GM10266 (cell line): Measurements from ENCODE around the gene RASGRF1.

Experiments used
- DNase-seq: peaks from one replicate; pipeline ENCODE4 v3.0.0; 2012; ENCODE audit errors: extremely low spot score
- TF ChIP-seq, protein P1 (sequence below): IDR thresholded peaks from 2 replicates; pipeline ENCODE4 v1.5.1; 2012; ENCODE audit warnings: mild to moderate bottlenecking, low read depth; ENCODE audit not compliant: control insufficient read depth, insufficient read depth; ENCODE audit errors: missing control alignments

Gene RASGRF1

DNA sequence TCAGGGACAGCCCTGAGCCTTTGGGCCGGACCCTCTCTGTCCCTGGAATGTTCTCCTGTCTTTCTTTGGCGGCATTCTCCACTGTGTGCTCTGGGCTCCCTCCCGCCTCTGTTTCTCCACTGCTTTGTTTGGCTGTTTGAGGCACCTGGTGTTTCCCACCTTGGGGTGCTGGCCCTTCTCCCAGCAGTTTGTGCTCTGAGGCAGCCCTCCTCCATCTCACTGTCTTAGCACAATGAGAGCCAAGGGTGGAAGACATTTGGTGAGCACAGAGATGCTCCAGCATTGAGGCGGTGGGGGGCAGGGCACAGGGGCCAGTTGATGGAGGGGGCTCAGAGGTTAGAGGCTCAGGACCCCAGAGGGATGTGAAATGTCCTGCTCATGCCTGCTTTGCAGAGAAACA, 54.3 kb downstream of the RASGRF1 start:
- DNase-seq: no peak
- TF ChIP-seq, protein P1, sequence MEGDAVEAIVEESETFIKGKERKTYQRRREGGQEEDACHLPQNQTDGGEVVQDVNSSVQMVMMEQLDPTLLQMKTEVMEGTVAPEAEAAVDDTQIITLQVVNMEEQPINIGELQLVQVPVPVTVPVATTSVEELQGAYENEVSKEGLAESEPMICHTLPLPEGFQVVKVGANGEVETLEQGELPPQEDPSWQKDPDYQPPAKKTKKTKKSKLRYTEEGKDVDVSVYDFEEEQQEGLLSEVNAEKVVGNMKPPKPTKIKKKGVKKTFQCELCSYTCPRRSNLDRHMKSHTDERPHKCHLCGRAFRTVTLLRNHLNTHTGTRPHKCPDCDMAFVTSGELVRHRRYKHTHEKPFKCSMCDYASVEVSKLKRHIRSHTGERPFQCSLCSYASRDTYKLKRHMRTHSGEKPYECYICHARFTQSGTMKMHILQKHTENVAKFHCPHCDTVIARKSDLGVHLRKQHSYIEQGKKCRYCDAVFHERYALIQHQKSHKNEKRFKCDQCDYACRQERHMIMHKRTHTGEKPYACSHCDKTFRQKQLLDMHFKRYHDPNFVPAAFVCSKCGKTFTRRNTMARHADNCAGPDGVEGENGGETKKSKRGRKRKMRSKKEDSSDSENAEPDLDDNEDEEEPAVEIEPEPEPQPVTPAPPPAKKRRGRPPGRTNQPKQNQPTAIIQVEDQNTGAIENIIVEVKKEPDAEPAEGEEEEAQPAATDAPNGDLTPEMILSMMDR: no peak

DNA sequence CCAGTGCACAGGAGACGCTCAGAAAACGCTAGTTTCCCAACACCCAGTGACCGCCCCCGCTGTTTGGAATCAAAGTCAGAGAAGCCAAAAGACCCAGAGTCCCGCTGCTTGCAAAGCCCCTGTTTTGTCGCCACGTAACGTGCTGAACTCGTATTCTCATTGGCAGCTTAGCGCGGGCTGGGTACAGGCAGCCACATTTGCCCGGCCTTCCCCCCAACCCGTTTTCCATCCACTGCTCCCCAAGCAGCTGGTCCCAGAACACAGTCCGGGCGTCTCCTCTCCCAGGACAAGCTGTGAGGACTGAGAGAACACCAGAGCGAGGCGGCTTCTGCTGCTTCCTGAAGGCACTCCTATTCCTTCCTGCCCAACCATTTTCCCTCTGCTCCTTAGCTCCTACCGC, 54.8 kb downstream of the RASGRF1 start:
- DNase-seq: no peak
- TF ChIP-seq, protein P1: no peak

DNA sequence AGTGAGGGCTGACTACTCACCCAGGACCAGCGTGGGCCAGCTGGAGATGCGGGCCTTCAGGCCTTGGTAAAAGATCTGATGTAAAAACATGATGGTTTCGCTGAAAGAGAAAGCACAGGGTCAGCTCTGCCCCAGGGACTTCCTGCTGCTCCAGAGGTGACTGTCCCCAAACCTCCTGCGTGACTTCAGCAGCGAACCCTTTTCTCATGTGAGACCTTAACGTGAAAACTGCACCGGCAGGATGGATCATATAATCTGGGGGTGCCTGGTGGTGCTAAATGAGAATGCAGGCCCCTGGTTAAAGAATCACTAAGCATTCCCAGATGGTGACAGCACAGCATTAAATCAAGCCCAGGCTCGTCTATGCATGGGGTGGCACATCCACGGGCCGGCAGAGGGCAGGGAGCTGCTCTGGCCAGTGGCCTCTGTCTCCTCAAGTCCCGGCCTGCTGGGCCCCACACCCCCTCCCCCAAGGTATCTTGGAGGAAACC, 55.4 kb downstream of the RASGRF1 start:
- TF ChIP-seq, protein P1: no peak
- no peak for DNase-seq

DNA sequence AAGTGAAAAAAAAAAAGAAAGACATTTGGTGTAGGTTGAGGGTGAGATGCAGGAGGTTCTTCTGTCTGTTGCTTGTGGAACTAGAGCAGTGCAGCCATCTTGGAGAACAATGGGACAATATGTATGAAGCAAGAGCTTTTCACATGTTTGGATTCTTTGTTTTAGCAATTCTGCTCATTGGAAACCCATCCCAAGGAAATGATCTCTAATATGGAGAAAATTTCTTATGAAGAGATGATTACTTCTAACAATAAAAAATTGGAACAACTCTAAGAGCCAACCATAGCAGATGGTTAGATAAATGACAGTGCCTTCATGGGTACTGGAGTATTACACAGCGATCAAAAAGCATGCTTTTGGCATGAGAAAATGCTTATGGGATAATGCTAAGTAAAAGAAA, 56.3 kb downstream of the RASGRF1 start:
- no peak for DNase-seq
- TF ChIP-seq, protein P1: no peak

DNA sequence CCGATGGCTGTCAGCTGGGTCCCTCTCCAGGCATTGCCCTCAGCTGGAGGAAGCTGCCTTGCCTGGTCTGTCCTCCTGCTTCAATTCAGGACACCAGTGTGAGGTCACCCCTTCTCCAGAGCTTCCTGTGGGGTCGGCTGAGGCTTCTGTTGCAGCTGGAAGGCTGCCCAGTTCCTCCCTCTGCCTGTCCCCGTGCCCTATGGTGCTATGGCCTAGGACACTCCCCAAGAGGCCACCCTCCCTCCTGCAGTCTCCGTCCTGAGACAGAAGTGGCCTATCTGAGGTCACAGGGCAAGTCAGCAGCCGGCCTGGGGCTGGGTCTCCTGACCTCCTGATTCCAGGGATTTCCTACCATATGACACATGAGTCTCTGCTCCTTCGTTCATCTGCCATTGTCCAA, 57.9 kb downstream of the RASGRF1 start:
- TF ChIP-seq, protein P1: no peak
- DNase-seq: no peak

DNA sequence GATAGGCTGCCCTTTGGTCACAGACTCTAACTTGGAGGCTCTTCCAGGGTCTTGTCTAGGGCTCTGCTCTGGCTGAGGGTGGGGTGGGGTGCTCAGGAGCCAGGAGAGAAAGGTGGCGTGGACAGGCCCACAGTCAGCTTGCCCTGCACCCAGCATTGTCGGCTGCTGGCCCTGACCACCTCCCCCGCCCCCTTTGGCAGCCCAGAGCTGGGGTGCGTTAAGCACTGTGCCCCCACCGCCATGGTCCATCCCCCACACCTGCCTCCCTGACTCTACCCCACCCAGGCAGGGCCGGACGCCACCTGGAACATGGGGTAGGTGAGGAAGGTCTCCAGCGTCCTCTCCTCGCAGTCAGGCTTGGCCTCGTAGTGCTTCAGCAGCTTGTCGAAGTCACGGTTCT, 58.8 kb downstream of the RASGRF1 start:
- DNase-seq: no peak
- TF ChIP-seq, protein P1: no peak

DNA sequence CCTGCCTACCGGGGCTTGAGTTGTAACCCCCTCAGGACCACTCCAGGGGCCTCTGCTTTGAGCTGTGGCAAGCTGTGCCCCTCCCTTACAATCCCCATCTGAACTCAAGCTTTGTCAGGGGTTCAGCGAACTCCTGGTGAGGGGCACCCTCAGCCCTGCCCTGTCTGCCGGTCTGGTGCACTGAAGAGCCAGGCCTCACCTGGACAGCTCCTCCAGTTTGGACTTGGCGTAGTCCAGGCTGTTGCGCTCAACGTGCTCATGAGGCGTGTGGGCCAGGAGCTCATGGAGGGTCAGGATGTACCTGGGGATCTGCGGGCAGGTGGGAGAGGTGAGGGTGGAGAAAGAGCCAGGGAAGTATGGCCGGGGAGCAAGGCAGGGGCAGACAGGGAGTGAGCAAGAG, 59.4 kb downstream of the RASGRF1 start:
- DNase-seq: no peak
- TF ChIP-seq, protein P1: no peak

DNA sequence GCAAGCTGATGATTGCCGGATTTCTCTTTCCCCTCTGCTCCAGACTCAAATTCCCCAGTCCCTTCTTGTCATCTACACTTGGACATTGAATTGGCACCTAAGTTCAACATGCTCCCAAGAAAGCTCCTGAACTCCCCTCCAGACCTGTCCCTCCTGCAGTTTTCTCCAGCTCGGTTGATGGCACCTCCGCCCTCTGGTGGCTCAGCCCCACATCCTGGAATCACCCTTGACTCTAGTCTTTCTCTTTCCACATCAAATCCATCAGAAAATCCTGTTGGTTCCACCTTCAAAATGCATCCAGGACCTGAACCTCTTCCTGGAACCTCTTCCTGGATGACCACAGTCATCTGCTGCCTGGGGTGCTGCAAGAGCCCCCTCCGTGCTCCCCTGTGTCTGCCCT, 60.1 kb downstream of the RASGRF1 start:
- DNase-seq: no peak
- TF ChIP-seq, protein P1: no peak
